Gastrocnemius medialis (tissue), 4 donors: ENCODE results near the gene ARHGAP5. TPM values are rescaled to one million over a fixed set of nuclear protein-coding genes. Genes with fewer than 3 reads are reported as not detected.

Experiments used
- ATAC-seq, 2 donors: fragments of 150-250 bp; one replicate each; pipeline ENCODE4 v1.9.1; 2016
- DNase-seq, 2 donors: peaks; one replicate each; pipeline ENCODE4 v3.0.0-alpha.2; 2019
- H3K27ac ChIP-seq, 4 donors: fragments of 200-600 bp; sonication (generic); 1 replicate in 1 of 4; 2 replicates in 3 of 4; pipeline ENCODE4 v1.5.1; 2016 to 2018; ENCODE audit warnings: mild to moderate bottlenecking in 2 of 4, moderate library complexity in 1 of 4
- H3K27me3 ChIP-seq, 3 donors: fragments of 200-600 bp; sonication (generic) in 2 of 3; 1 replicate in 1 of 3; 2 replicates in 2 of 3; pipeline versions ENCODE4 v1.5.1 to v1.6.0; 2016 to 2019; ENCODE audit warnings: mild to moderate bottlenecking in 1 of 3, moderate library complexity in 1 of 3
- H3K36me3 ChIP-seq, 2 donors: fragments of 200-600 bp; sonication (generic) in 1 of 2; one replicate each; pipeline ENCODE4 v1.5.1; 2017 to 2018
- H3K4me1 ChIP-seq, 2 donors: fragments of 200-600 bp; sonication (generic) in 1 of 2; one replicate each; pipeline ENCODE4 v1.5.1; 2016 to 2017; ENCODE audit warnings: mild to moderate bottlenecking in 2 of 2
- H3K4me3 ChIP-seq, 4 donors: fragments of 200-600 bp; sonication (generic) in 3 of 4; 1 replicate in 1 of 4; 2 replicates in 3 of 4; pipeline ENCODE4 v1.5.1; 2016 to 2019; ENCODE audit warnings: mild to moderate bottlenecking in 2 of 4
- H3K9me3 ChIP-seq, 3 donors: fragments of 200-600 bp; sonication (generic) in 2 of 3; 1 replicate in 1 of 3; 2 replicates in 2 of 3; pipeline ENCODE4 v1.5.1; 2016 to 2019
- CTCF ChIP-seq, 5 experiments: fragments of 450-650 bp in 3 of 5; fragments of 200-600 bp in 2 of 5; sonication (generic) in 2 of 5; IDR thresholded peaks in 4 of 5; conservative IDR thresholded peaks in 1 of 5; 1 replicate in 4 of 5; 2 replicates in 1 of 5; pipeline ENCODE4 v1.5.1; 2016 to 2019; ENCODE audit warnings: antibody characterized with exemption in 5 of 5, mild to moderate bottlenecking in 3 of 5, moderate library complexity in 3 of 5
- POLR2A ChIP-seq, 2 donors: fragments of 450-650 bp; IDR thresholded peaks; one replicate each; pipeline ENCODE4 v1.6.1; 2017; ENCODE audit warnings: antibody characterized with exemption in 2 of 2, mild to moderate bottlenecking in 2 of 2, moderate library complexity in 2 of 2
- in situ Hi-C, 4 donors: fragments of 200-750 bp; cut with MboI; loops; one replicate each; pipeline versions ENCODE4 v1.15.0 to v1.8.0; 2017; ENCODE audit warnings: low sequenced_read_pairs in 4 of 4
- intact Hi-C: fragments of 100-400 bp; cut with DNase I; formaldehyde crosslinking; loops from one replicate; pipeline ENCODE4 v1.15.1; 2023; ENCODE audit warnings: low total_unique reads
- total RNA-seq, 4 donors: library from RNA; depleted of rRNA; stranded (reverse); fragments of >200 nt; gene quantifications; one replicate each; pipeline versions ENCODE4 v1.1.0 to v1.2.3, GENCODE V29; 2016

ARHGAP5 gene
- total RNA-seq, 4 donors from 2014 or later: 56.5 to 76.9 (median 66.9) TPM

DNA sequence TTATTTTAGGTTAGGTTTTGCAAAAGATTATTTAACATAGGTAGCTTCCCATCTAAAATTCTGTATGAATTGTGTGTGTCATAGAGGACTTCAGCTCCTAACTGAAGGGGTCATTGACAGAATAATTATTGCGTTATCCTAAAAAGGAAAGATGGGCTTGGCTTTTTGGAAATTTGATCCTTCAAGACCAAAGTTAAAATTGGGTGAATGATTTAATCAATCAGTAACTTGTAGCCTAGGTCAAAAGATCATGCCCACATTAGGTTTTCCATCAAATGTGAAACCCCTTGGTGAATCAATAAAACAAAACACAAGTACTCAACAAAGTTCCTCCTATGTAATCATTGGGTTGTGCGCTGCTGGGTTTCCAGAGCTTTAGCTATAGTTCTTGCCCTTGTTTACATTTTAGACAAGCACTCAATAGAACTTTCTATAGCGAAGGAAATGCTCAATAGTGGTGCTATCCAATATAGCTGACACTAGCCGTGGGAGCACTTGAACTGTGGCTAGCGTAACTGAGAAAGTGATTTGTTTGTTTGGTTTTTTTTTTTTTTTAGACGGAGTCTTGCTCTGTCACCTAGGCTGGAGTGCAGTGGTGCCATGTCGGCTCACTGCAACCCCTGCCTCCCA lies 37.6 kb upstream of the ARHGAP5 start:
- intact Hi-C loops (no loop called here), in situ Hi-C loops (no loop called here)
- Histone ChIP-seq H3K9me3 (no peaks in the 10 kb centered on the region), H3K27ac (no peak overlapping the region), H3K36me3 (no peaks in the 10 kb centered on the region), H3K4me1 (no peaks in the 10 kb centered on the region), H3K4me3 (no peak overlapping the region), H3K27me3 (no peaks in the 10 kb centered on the region)
- ATAC-seq: no peak
- TF ChIP-seq CTCF (IDR thresholded peaks at IDR 0.05 in 4 of 5, conservative IDR thresholded peaks at IDR 0.05 in 1 of 5) (no peak), POLR2A (IDR thresholded peaks at IDR 0.05) (no peak)
- DNase-seq: no peak

DNA sequence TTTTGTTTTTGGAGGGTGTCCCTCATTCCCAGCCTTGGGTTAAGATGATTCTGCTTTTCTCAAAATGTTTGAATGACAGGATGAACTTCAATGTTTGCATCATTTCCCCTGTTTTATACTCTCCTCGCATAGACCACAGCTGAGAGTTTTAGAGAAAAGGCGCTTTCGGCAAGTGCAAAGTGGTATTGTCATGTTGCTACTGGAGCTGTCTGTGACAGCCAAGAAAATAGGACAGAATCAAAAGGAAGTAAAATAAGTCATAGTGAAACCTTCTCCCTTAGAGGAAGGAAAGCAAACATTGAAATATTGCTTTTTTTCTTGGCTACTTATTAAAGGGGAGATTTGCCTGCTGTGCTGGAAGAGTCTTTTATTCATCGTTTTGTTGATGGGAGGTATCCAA lies 33.5 kb upstream of the ARHGAP5 start:
- H3K36me3 ChIP-seq: no peaks in the 10 kb centered on the region
- H3K4me3 ChIP-seq: no peak overlapping the region
- no peaks in the 10 kb centered on the region for H3K9me3 ChIP-seq
- H3K4me1 ChIP-seq: no peaks in the 10 kb centered on the region
- intact Hi-C loops: no loop called here
- ATAC-seq (no peak), DNase-seq (no peak)
- H3K27me3 ChIP-seq: no peaks in the 10 kb centered on the region
- TF ChIP-seq CTCF (IDR thresholded peaks at IDR 0.05 in 4 of 5, conservative IDR thresholded peaks at IDR 0.05 in 1 of 5) (no peak), POLR2A (IDR thresholded peaks at IDR 0.05) (no peak)
- no peak overlapping the region for H3K27ac ChIP-seq
- in situ Hi-C loops: no loop called here

DNA sequence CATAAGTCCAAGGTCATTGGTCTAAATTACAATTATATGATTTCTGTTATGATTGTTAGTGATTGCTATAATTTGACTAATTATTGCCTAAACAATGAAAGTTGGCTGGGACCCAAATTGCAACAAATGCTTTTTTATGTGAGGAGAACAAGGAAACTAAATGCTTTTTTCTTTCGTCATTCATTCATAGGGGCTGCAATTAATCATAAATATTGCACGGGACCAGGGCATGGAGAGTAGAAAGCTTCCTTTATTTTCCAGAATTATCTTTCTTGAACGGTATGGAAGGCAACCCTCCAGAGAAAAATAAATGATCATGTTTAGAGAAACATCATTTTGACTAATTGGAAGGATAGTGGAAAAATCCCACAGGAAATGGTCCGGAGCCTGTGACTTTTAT lies 32.6 kb upstream of the ARHGAP5 start:
- in situ Hi-C loops: no loop called here
- Histone ChIP-seq H3K4me3 (no peak overlapping the region), H3K4me1 (no peaks in the 10 kb centered on the region), H3K36me3 (no peaks in the 10 kb centered on the region), H3K27me3 (no peaks in the 10 kb centered on the region), H3K27ac (no peak overlapping the region), H3K9me3 (no peaks in the 10 kb centered on the region)
- DNase-seq: no peak
- TF ChIP-seq CTCF (IDR thresholded peaks at IDR 0.05 in 4 of 5, conservative IDR thresholded peaks at IDR 0.05 in 1 of 5) (no peak), POLR2A (IDR thresholded peaks at IDR 0.05) (no peak)
- intact Hi-C loops: no loop called here
- no peak for ATAC-seq

- ATAC-seq: no peak
- DNase-seq: no peak
- no peaks in the 10 kb centered on the region for H3K27me3 ChIP-seq
- H3K4me1 ChIP-seq: no peaks in the 10 kb centered on the region
- in situ Hi-C loops: no loop called here
- H3K9me3 ChIP-seq: no peaks in the 10 kb centered on the region
- no peak overlapping the region for H3K4me3 ChIP-seq
- no peak overlapping the region for H3K27ac ChIP-seq
- intact Hi-C loops: no loop called here
- H3K36me3 ChIP-seq: no peaks in the 10 kb centered on the region
- TF ChIP-seq CTCF (IDR thresholded peaks at IDR 0.05 in 4 of 5, conservative IDR thresholded peaks at IDR 0.05 in 1 of 5) (no peak), POLR2A (IDR thresholded peaks at IDR 0.05) (no peak)
Observed at GRCh38 chr14:32047791-32048190, 29.3 kb upstream of the ARHGAP5 start.
